Measurements from ENCODE around the gene SEMA7A.
"Not testable (repeated sequence)": the region's sequence is repeated elsewhere in the genome, so short reads cannot be mapped to it uniquely, and the experiment has no call there.

The SEMA7A gene, protein sequence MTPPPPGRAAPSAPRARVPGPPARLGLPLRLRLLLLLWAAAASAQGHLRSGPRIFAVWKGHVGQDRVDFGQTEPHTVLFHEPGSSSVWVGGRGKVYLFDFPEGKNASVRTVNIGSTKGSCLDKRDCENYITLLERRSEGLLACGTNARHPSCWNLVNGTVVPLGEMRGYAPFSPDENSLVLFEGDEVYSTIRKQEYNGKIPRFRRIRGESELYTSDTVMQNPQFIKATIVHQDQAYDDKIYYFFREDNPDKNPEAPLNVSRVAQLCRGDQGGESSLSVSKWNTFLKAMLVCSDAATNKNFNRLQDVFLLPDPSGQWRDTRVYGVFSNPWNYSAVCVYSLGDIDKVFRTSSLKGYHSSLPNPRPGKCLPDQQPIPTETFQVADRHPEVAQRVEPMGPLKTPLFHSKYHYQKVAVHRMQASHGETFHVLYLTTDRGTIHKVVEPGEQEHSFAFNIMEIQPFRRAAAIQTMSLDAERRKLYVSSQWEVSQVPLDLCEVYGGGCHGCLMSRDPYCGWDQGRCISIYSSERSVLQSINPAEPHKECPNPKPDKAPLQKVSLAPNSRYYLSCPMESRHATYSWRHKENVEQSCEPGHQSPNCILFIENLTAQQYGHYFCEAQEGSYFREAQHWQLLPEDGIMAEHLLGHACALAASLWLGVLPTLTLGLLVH

DNA sequence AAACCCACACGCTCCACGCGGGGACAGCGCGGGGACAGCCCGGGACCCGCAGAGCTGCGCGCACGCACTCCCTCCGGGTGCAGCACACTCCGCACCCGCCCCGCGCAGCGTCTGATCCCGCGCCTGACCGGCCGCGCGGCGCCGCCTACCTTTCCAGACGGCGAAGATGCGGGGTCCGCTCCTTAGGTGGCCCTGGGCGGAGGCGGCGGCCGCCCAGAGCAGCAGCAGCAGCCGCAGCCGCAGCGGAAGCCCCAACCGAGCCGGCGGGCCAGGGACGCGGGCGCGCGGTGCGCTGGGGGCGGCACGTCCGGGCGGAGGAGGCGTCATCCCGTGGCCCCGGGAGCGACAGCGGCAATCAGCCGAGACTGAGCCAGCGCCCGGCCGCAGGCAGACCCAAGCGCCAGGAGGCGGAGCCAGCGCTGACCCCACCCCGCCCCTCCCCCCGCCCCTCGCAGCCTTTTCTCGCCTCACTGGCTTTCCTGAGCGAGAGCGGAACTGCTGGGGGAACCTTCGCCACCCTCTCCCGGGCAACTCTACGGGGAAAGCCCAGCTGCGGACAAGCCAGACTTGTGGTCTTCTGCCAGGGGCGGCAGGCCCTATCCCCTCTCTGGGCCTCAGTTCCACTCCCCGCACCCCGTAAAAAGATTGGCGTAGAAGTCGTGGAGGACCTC is at the start of gene SEMA7A:
Gene SEMA7A, minus strand, starts transcription at position 367 of the 671 bp plus-strand sequence. Its CDS starts 40 bp downstream, at position 327.
- peak; percentile 38 to 68 for DNase-seq

DNA sequence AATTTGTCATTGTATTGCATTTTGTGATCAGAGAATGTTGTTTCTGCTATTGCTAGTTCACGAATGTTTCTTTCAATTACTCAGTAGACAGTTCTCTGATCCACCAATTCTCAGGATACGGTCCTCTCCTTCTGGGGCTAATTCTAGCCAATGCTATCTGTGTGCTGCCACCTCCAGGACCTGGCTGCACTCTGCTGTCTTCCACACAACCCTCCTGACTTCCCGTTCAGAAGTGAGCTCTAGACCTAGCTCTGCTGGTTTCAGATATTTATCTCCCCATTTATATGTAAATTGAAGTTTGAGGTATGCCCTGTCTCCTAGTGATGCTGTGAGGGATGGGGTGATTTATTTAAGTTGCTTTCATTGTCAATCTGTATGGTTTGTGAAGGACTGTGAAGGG is 48.9 kb upstream of the SEMA7A start:
- DNase-seq, result no peak

DNA sequence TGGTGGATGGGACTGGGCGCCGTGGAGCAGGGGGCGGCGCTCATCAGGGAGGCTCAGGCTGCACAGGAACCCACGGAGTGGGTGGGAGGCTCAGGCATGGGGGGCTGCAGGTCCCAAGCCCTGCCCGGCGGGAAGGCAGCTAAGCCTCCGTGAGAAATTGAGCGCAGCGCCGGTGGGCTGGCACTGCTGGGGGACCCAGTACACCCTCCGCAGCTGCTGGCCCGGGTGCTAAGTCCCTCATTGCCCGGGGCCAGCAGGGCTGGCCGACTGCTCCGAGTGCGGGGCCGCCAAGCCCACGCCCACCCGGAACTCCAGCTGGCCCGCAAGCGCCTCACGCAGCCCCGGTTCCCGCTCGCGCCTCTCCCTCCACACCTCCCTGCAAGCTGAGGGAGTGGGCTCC is 46.6 kb upstream of the SEMA7A start:
- not testable (repeated sequence) for DNase-seq

DNA sequence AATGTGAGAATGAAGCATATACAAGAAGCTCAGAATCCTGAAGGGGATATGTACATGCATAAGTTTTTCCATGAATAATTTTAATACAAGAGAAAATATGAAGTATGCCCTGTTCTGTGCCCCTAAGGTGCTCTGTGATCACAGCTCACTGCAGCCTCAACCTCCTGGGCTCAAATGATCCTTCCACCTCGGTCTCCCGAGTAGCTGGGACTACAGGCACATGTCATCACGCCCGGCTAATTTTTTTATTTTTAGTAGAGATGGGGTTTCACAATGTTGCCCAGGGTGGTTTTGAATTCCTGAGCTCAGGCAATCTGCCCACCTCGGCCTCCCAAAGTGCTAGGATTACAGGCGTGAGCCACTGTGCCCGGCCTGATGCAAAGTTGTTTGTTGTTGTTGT is 37.9 kb upstream of the SEMA7A start:
- not testable (repeated sequence) for DNase-seq

DNA sequence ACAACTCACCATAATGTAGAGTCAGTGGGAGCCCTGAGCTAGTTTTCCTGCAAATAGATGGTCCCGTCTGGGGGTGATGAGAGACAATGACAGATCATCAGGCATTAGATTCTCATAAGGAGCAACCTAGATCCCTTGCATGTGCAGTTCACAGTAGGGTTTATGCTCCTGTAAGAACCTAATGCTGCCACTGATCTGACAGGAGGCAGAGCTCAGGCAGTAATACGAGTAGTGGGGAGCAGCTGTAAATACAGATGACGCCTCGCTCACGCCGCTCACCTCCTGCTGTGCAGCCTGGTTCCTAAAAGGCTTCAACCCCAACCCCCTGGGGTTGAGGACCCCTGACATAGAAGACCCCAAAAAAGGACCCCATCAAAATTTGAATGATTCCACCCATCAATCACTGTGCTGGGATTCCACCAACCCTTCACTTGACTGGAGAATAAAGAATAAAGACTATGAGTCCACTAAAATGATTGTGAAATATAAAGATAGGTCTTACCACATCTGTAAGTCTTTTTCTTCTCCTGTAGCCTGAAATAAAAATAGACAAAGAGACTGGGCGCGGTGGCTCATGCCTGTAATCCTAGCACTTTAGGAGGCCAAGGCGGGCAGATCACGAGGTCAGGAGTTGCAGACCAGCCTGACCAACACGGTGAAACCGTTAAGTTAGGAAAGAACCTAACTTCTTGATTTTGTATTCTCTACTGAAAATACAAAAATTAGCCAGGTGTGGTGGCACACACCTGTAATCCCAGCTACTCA is 37.1 kb upstream of the SEMA7A start:
- no peak for DNase-seq

DNA sequence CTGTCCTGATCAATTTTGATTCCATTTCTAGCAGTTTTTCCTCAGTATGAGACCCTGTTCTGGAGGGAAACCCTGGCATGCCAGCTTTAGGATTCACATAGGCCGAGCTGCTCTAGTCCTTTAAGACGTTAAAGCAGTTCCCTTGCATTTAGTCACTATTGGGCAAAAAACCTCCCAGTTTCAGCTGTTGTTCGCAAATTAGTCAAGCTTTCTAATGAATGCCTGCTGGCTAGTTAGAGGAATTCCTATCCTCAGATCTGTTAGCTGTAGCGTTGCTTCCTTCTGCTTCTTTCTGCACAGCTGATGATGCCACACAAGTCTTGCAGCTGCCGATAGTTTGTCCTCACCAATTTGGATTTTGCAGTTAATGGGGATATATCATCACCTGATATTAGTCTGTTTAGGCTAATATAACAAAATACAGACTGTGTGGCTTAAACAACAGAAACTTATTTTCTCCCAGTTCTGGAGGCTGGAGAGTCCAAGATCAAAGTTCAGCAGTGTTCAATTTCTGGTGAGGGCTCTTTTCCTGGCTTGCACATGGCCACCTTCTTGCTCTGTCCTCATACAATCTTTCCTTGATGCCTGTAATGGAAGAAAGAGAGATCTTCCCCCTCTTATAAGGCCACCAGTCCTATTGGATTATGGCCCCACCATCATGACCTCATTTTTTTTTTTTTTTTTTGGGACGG is 34.7 kb upstream of the SEMA7A start:
- no peak for DNase-seq

DNA sequence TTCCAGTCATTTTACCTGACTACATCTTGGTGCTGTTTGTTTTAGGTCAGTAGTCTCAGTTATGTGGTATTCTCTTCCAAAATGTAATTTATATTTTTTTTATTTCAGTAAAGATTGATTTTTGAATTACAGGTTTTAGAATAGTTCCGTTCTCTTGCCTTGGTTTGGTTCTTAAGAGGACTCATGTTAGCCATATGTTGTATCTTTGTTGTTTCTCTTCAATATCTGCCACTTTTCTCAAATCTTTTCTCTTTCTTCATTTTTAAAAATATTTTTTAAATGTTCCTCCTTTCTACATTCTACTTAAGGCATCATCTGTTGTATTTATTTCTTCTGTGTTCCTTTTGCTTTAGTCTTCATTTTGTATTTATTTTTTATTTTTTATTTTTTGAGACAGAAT is 32.8 kb upstream of the SEMA7A start:
- no peak for DNase-seq

DNA sequence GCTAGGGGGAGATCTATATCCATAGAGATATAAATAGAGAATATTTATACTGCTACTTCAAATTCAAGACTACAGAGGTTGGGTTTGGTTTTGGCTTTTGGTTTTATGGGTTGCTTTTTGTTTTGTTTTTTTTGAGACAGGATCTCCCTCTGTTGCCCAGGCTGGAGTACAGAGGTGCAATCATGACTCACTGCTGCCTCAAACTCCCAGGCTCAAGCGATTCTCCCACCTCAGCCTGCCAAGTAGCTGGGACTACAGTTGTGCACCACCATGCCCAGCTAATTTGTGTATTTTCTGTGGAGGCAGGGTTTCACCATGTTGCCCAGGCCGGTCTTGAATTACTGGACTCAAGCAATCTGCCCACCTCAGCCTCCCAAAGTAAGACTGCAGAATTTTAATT is 31.1 kb upstream of the SEMA7A start:
- DNase-seq, result no peak

DNA sequence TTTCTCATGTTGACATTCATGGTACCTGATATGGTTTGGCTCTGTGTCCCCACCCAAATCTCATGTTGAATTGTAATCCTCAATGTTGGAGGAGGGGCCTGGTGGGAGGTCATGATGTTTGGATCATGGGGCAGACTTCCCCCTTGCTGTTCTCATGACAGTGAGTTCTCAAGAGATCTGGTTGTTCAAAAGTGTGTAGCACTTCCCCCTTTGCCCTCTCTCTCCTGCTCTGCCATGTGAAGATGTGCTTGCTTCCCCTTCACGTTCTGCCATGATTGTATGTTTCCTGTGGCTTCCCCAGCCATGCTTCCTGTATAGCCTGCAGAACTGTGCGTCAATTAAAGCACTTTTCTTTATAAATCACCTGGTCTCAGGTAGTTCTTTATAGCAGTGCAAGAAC is 30.5 kb upstream of the SEMA7A start:
- no peak for DNase-seq

DNA sequence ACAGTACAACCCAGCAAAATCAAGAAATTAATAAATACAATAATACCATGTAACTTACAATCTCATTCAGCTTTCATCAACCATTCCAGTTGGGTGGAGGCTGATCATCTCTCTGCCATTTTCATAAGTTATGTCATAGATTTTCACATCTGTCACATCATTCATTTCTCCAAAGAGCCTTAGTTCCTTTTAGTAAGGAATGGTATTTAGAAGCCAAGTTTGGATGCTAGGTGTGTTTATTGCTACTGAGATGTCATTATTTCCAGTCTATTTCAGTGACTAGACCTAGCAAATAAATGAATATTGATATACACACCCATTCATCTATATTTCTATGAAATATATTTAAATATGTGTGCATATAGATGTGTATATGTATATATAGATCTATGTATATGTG is 29.9 kb upstream of the SEMA7A start:
- no peak for DNase-seq

DNA sequence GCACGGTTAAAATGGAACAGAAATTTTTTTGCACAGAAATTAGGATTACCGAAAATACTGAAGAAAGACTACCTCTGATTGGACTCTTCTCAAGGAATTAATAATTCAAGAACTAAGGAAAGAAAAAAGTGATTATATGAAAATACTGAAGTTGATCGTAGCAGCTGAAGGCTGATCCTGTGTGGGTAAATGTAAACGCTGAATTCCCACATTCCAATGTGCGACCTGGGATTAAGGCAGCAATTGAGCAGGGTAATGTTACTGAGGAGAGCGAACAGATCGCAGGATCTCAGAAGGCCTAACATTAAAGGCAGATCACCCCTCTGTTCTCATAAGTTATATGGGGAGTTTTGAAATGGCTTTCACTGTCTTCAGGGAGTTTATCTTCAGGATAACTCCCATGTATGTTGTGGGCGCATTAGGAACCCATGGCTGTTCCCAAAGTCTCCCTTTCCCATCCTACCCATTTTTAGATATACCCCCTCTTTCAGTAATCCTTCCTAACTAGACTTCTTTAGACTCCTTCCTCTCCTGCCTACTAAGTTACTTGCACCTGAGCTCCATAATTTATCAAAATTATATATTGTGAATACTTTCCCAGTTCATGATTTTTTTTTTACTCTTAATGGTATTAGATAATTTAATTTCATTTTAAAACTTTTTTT is 28.2 kb upstream of the SEMA7A start:
- no peak for DNase-seq

DNA sequence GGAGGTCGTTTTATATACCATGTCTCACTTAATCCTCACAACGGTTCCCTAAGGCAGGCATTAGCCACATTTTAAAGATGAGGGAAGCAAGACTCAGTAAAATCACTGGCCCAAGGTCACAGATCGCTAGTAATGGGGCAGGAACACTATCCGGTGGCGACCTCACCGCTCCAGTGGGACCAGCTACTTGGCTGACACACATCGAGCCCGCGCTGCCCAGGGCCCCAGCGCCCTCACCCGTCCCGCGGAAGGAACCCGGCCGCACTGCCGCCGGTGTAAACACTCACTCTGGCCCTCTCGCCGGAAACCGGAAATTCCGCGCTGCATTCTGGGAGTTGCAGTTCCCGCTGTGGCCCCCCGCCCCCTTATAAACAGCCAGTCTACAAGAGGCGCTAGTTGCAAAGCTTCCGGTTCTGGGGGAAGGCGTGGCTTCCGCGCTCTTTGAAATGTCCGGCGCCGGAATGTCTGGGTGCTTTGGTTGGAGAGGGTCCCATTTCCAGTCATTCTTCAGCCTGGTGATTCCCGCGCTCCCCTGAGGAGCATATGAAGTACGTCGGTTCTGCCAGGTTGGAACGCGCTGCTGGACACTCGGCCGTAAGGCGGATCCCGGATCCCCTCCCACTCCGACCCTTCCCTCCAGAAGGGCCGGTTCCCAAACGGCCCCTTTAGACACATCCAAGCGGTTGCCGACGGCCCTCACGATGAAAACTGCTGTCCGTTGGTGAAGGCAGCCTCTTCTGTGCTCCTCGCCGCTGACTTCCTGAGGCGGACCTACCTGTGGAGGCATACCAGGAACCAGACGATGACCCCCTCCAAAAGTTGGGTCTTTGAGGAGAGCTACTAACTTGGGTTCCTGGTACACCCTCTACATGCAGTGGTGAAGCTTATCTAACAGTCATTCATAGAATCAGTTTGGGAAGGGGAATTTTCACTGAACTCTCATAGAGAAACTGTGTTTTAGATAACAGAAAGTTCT is 27.4 kb upstream of the SEMA7A start, which contains the start of gene UBL7:
Gene UBL7, minus strand, starts transcription at position 290 of the 976 bp plus-strand sequence. CDS start 2,293 bp downstream, outside the sequence.
- peak; percentile 96 to 97 for DNase-seq

DNA sequence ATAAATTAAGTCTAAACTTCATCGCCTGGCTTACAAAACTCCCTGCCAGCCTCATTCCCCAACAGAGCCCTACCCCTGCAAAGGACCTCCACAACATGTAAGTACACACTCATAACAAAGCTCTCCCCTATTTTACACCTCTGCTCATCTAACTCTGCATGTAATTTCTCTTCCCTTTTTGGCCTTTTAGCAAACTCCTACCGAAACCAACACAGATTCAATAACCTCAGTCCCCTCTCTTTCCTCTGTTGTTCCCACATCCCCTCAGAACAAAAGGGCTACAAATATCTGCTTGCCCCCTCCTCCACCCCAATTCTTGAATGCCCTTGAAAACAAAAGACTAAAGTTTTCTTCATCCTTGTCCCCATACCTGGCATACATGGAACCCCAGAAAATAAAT is 26.5 kb upstream of the SEMA7A start:
- DNase-seq, result no peak

DNA sequence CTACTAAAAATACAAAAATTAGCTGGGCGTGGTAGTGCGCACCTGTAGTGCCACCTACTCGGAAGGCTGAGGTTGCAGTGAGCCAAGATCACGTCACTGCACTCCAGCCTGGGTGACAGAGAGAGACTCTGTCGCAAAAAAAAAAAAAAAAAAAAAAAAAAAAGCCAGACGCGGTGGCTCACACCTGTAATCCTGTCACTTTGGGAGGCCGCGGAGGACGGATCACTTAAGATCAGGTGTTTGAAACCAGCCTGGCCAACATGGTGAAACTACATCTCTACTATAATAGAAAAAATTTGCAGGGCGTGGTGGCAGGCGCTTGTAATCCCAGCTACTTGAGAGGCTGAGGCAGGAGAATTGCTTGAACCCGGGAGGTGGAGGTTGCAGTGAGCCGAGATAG is 26.0 kb upstream of the SEMA7A start:
- DNase-seq, result not testable (repeated sequence)

DNA sequence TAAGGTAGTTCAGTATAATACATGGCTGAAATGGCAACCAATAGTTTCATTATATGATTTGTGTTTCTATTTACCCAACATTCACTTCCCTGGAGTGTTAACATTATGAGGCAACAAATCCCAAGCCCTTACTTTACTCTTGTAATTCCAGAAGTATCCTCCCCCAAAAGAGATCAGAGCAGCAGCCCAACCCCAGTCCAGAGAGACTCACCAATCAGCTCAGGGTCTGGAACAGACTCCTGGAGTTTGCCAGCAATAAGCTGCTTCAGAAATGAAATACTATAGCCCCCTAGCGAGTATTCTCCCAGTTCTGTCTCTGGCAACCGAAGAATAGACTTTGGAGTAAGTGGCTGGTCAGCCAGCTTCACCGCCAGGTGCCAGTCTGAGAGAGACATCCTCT is 24.7 kb upstream of the SEMA7A start:
- DNase-seq, result no peak

DNA sequence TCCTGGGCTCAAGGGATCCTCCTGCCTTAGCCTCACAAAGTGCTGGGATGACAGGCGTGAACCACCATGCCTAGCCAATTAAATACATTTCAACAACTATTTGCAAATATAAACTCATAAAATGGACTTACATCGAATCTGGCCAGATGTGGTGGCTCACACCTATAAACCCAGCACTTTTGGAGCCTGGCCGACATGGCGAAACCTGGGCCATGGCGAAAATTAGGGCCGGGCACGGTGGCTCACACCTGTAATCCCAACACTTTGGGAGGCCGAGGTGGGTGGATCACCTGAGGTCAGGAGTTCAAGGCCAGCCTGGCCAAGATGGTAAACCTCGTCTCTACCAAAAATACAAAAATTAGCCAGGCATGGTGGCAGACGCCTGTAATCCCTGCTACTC is 23.3 kb upstream of the SEMA7A start:
- not testable (repeated sequence) for DNase-seq

DNA sequence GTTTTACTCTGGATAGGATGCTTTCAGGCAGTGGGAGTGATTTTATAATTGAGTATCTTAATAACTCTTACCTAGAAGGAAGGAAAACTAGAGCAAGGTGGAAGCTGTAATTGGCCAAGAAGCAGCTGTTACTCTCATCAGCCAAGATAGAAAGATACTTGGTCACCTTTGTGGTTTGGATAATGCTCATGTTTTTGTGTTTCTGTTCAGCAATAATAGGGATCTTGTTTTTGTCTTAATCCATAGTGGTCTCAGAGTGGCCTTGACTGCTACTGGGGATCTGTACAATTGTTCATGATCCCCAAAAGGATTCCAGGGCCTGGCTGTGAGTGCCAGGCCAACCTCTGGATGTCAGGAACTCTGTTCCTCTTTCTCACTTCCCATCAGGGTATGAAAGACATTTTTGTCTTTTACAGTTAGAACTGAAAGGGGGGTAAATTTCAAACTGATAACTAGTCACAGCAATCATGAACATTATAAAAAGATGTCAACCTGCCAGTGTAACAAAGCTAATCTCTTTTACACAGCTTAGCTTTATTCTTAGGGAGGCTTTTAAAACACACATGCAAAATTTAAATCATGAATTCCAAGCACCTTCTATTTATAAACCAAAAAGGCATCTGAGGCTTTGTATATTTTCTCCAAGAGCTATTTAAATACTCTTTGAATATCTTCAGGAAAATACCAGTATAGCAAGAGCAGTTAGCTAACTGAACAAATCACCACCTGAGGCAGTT is 21.2 kb upstream of the SEMA7A start:
- DNase-seq, result no peak

DNA sequence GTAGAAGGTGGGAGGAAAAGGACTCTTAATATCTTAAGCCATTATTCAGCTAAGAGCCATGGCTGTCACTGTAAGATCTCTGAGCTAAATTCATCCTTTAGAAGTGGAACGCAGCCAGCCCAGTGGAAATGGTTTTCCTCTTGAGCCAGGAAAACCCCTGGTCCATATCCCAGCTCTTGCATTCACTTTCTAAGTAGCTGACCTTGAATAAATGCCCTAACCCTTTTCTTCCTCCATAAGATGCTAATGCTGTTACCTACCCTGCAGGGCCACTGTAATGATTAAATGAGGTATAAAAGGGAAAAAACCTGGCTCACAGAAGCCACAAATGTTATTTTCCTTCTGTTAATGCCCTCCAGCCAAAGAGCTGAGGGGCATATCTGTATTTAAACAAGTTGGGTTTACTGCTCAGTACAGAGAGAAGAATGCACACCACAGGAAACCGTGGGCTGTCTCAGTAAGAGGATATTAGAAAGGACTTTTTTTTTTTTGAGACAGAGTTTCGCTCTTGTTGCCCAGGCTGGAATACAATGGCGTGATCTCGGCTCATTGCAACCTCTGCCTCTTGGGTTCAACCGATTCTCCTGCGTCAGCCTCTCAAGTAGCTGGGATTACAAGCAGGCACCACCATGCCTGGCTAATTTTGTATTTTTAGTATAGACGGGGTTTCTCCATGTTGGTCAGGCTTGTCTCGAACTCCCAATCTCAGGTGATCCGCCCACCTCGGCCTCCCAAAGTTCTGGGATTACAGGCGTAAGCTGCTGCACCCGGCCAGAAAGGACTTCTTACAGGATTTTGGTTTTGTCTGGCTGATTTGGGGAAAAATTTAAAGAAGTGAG is 20.4 kb upstream of the SEMA7A start:
- no peak for DNase-seq
